HepG2 (cell line): ENCODE results near the gene A3GALT2. TPM values are rescaled to one million over a fixed set of nuclear protein-coding genes. Genes with fewer than 3 reads are reported as not detected.
A peak's percentile ranks its signal among the peaks of the same experiment; 100 is the strongest.

ENCODE experiments used
- ATAC-seq: fragments of 200-7000 bp; cut with Tn5 transposase; 3 replicates; pipeline ENCODE4 v1.9.1; 2020; ENCODE audit warnings: mild to moderate bottlenecking, moderate library complexity
- BruUV-seq: library from RNA; stranded (reverse); fragments of 400-500 nt; replicated peaks from 2 replicates; lab custom pipeline; 2021; lab: Mats Ljungman, UMichigan
- CTCF ChIA-PET: fragments of 300-600 bp; formaldehyde crosslinking; extraction: SDS; loops from one replicate; lab custom pipeline; 2021; ENCODE audit warnings: low total read pairs, inconsistent platforms, low intra/inter-chr PET ratio; lab: Yijun Ruan, JAX
- POLR2A ChIA-PET: fragments of 350-600 bp; sonication (Branson Sonifier 250); formaldehyde crosslinking; loops from one replicate; lab custom pipeline; 2020; ENCODE audit warnings: antibody characterized with exemption, inconsistent platforms; lab: Yijun Ruan, JAX
- DNase-seq: peaks from one replicate; pipeline ENCODE4 v3.0.0-alpha.2; 2015; ENCODE audit warnings: low spot score
- FAIRE-seq: peaks from 3 replicates; lab custom pipeline; 2011; peaks lifted over from hg19 to GRCh38; lab: Jason Lieb, UNC
- H2AFZ ChIP-seq: one replicate; pipeline ENCODE4 v1.6.1; 2011; ENCODE audit warnings: low read length, inconsistent platforms
- H3K27ac ChIP-seq: fragments of 300-600 bp; 3 replicates; pipeline ENCODE4 v1.8.0; 2011; ENCODE audit warnings: mixed run types, mild to moderate bottlenecking, mixed read lengths, low read length, inconsistent platforms; ENCODE audit not compliant: insufficient read depth; ENCODE audit errors: extremely low read length
- H3K27me3 ChIP-seq, 2 experiments: fragments of 200-600 bp in 1 of 2; 2 replicates in 1 of 2; 3 replicates in 1 of 2; pipeline versions ENCODE4 v1.6.0 to v1.8.0; 2011; ENCODE audit warnings: low read length in 2 of 2, mild to moderate bottlenecking in 2 of 2, moderate library complexity in 2 of 2, inconsistent platforms in 1 of 2; ENCODE audit not compliant: insufficient read depth in 2 of 2, control insufficient read depth in 1 of 2
- H3K36me3 ChIP-seq, 2 experiments: fragments of 200-600 bp in 1 of 2; replicated peaks in 1 of 2; 2 replicates in 1 of 2; 3 replicates in 1 of 2; pipeline versions ENCODE4 v1.5.1 to v1.8.0; 2011; ENCODE audit warnings: low read length in 2 of 2, inconsistent platforms in 1 of 2; ENCODE audit not compliant: insufficient read depth in 2 of 2, control insufficient read depth in 1 of 2
- H3K4me1 ChIP-seq: 2 replicates; pipeline ENCODE4 v1.5.1; 2012; ENCODE audit warnings: low read length, inconsistent platforms; ENCODE audit not compliant: insufficient read depth
- H3K4me2 ChIP-seq: 2 replicates; pipeline ENCODE4 v1.6.0; 2011; ENCODE audit warnings: low read depth, low read length, inconsistent platforms
- H3K4me3 ChIP-seq, 3 experiments: fragments of 200-600 bp in 1 of 3; sonication (generic), shearing (Covaris generic) in 1 of 3; replicated peaks in 1 of 3; 2 replicates each; pipeline ENCODE4 v1.5.1; 2011 to 2016; ENCODE audit warnings: low read length in 3 of 3, inconsistent platforms in 2 of 3, low read depth in 2 of 3, mild to moderate bottlenecking in 2 of 3, control low read depth in 1 of 3, mixed read lengths in 1 of 3; ENCODE audit not compliant: insufficient read depth in 1 of 3
- H3K79me2 ChIP-seq: one replicate; pipeline ENCODE4 v1.6.1; 2011; ENCODE audit warnings: low read length, inconsistent platforms; ENCODE audit not compliant: insufficient read depth
- H3K9ac ChIP-seq: 2 replicates; pipeline ENCODE4 v1.6.0; 2011; ENCODE audit warnings: mild to moderate bottlenecking, low read depth, low read length, inconsistent platforms; ENCODE audit not compliant: insufficient read depth
- H3K9me3 ChIP-seq: 2 replicates; pipeline ENCODE4 v1.5.1; 2012; ENCODE audit warnings: mild to moderate bottlenecking, low read length
- H4K20me1 ChIP-seq: 2 replicates; pipeline ENCODE4 v1.6.0; 2011; ENCODE audit warnings: inconsistent platforms, mild to moderate bottlenecking, low read length, moderate library complexity; ENCODE audit not compliant: insufficient read depth
- BCLAF1 ChIP-seq: fragments of 450-650 bp; IDR thresholded peaks from 2 replicates; pipeline ENCODE4 v1.6.1; 2017; ENCODE audit warnings: mild to moderate bottlenecking
- PRDM15 ChIP-seq: sonication (generic); formaldehyde crosslinking; IDR thresholded peaks from 2 replicates; pipeline ENCODE4 v1.4.0; 2020; ENCODE audit warnings: missing genetic modification reagents
- THRA ChIP-seq: sonication (generic); formaldehyde crosslinking; IDR thresholded peaks from 2 replicates; pipeline ENCODE4 v1.4.0; 2020; ENCODE audit warnings: missing genetic modification reagents, borderline replicate concordance
- TRAFD1 ChIP-seq: sonication (generic); formaldehyde crosslinking; IDR thresholded peaks from 2 replicates; pipeline ENCODE4 v1.5.1; 2020; ENCODE audit warnings: missing genetic modification reagents, mild to moderate bottlenecking, borderline replicate concordance
- ZFX ChIP-seq: sonication (generic); formaldehyde crosslinking; IDR thresholded peaks from 2 replicates; pipeline ENCODE4 v1.4.0; 2020; ENCODE audit warnings: mild to moderate bottlenecking, low read depth, missing genetic modification reagents, moderate library complexity
- ZNF280D ChIP-seq: sonication (generic); formaldehyde crosslinking; IDR thresholded peaks from 2 replicates; pipeline ENCODE4 v1.5.1; 2020; ENCODE audit warnings: mild to moderate bottlenecking, missing genetic modification reagents
- ZNF766 ChIP-seq: sonication (generic); formaldehyde crosslinking; IDR thresholded peaks from 2 replicates; pipeline ENCODE4 v1.5.0; 2020; ENCODE audit warnings: missing genetic modification reagents, borderline replicate concordance
- WGBS: methylation state at CpG from one replicate; pipeline ENCODE4 v1.1.6; 2017; ENCODE audit warnings: low lambda C conversion rate; 5-methylcytosine and 5-hydroxymethylcytosine counted together
- in situ Hi-C: cut with HindIII; loops from 2 replicates; pipeline ENCODE4 v1.10.0; 2017; ENCODE audit warnings: low pct_unique_long_range_greater_than_20kb; ENCODE audit not compliant: extremely low pct_ligation_motif_present
- intact Hi-C: fragments of 100-400 bp; cut with micrococcal nuclease; formaldehyde crosslinking; loops from one replicate; pipeline ENCODE4 v1.10.0; 2022; ENCODE audit not compliant: unreplicated experiment
- polyA plus RNA-seq, 8 experiments: library from polyadenylated mRNA; depleted of rRNA in 3 of 8; stranded (reverse) in 7 of 8; unstranded in 1 of 8; fragments of >200 nt; fragmentation: Illumina TruSeq in 4 of 8; extraction: Trizol in 4 of 8; gene quantifications; 2 replicates each; pipeline versions ENCODE4 v1.2.1 to v1.2.3, GENCODE V29; 2011 to 2016; ENCODE audit warnings: low read depth in 4 of 8, missing spikeins in 1 of 8, mixed read lengths in 1 of 8; ENCODE audit not compliant: insufficient read depth in 1 of 8
- total RNA-seq, 5 experiments: library from RNA; depleted of rRNA; stranded (reverse); fragments of >200 nt; fragmentation: Illumina TruSeq; extraction: Trizol; gene quantifications; 2 replicates each; pipeline ENCODE4 v1.2.3, GENCODE V29; 2016; ENCODE audit warnings: low read depth in 1 of 5

Gene A3GALT2
- total and polyA plus RNA-seq, 2 of the 13 experiments (the other 11 are each of a cell fraction or from before 2014, with no cell fraction given) = not detected

GRCh38 chr1:33348194-33348593 is 27.3 kb upstream of the A3GALT2 start:
- Histone ChIP-seq H3K27ac (peak overlapping the region; percentile 92), H3K4me2 (peak overlapping the region; percentile 88), H3K9ac (peak overlapping the region; percentile 81), H3K36me3 (peaks cover 2 to 18% of the 10 kb centered on the region in 2 experiments; a peak in 2 of 5 replicates), H3K79me2 (peaks cover 62% of the 10 kb centered on the region), H2AFZ (no peak overlapping the region), H4K20me1 (no peaks in the 10 kb centered on the region), H3K27me3 (no peaks in the 10 kb centered on the region; a peak in 1 of 5 replicates), H3K4me3 (peak overlapping the region; percentile 82 to 94 (median 88)), H3K4me1 (peaks cover 82% of the 10 kb centered on the region), H3K9me3 (no peaks in the 10 kb centered on the region)
- FAIRE-seq (no peak), DNase-seq (no peak), ATAC-seq (no peak)
- BruUV-seq = no TSS peak
- POLR2A ChIA-PET = interaction anchor here (1.1 to 2.7 kb wide), 8 partner anchors 9 to 93 kb away, joined by 3 to 16 read pairs (median 6); no protein-coding TSS in a partner anchor
- in situ Hi-C loops = no loop called here
- 3% methylated on average over 2 of the region's 2 CpGs for WGBS
- CTCF ChIA-PET = no interaction called here
- intact Hi-C loops = no loop called here
- TF ChIP-seq ZNF280D (CRISPR knock-in tag) (no peak), THRA (CRISPR knock-in tag) (no peak), PRDM15 (CRISPR knock-in tag) (no peak), TRAFD1 (peak; percentile 22; the same call in 1 of the 2 replicates), BCLAF1 (no peak), ZFX (CRISPR knock-in tag) (no peak), ZNF766 (CRISPR knock-in tag) (no peak)
